ENCODE data around the gene PDE2A. TPM values are rescaled to one million over a fixed set of nuclear protein-coding genes. Genes with fewer than 3 reads are reported as not detected.

The PDE2A gene
- total RNA-seq, 2 experiments from 2014 or later, result 0.40 to 0.48 TPM

DNA sequence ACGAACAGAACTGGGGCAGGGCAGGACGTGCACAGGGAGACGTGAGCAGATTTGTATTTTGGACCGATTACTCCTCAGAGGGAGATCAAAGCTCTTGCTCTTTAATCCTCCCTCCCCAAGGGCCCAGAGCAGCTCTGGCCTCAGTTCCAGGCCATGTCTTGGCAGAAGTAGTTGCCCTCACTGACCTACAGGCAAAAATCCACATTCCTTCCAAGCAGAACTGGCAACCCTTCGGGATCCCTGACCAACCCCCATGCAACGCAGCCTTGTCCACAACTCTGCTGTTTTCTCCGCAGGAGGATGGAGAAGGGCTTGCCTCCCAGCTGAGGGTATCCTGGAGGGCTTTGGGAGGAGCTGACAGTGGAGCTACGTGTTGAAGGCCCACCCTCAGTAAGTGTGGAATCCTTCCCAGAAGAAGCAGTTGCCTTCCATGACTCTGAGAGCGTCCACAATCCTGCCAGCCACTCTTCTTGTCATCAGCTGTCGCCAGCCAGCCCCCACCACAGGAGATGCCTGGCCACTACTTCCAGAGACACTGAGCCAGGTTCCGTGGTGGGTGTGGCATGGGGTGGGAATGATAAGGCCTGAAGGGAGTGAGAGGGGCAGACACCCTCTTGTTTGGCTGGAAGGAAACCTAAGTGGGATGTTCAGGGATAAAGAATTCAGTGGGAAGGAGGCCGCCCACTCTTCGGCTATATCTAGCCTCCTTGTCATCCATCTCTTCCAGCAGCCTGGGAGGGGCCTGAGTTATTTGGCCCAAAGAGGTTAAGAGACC, 68.1 kb downstream of the PDE2A start:
- no peaks in the 10 kb centered on the region for H3K36me3 Mint-ChIP-seq (ENCODE audit: low read depth)
- no peak overlapping the region for H3K4me3 Mint-ChIP-seq
- no peaks in the 10 kb centered on the region for H3K9me3 Mint-ChIP-seq
- H3K27me3 Mint-ChIP-seq, result peaks cover 10% of the 10 kb centered on the region
- ChIA-PET CTCF (interaction anchor here (0.9 to 1.4 kb wide), 3 partner anchors 10 to 33 kb away, joined by 3 to 4 read pairs (median 4); no protein-coding TSS in a partner anchor), POLR2A (no interaction called here)
- H3K27ac Mint-ChIP-seq, result no peak overlapping the region
- no peak for DNase-seq
- H3K4me1 Mint-ChIP-seq, result no peaks in the 10 kb centered on the region

DNA sequence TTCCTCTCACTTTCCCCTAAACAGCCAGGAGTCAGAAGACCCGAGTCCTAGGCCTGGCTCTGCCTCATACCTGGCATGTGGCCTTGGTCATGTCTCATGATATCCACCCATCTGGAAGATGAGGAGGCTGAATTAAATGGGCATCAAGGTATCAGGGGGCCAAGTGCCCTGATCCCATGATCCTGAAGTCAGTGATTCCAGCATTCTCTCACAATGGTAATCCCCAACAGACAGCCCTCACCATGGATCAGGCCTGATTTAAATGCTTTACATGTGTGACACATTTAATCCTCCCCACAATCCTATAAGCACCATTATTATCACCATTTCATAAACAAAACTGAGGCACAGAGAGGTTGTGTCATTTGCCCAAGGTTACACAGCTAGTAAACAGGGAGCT, 70.0 kb downstream of the PDE2A start:
- H3K27me3 Mint-ChIP-seq, result peaks cover 10% of the 10 kb centered on the region
- no peak overlapping the region for H3K4me3 Mint-ChIP-seq
- H3K9me3 Mint-ChIP-seq, result no peaks in the 10 kb centered on the region
- ChIA-PET CTCF (interaction anchor here (1.9 kb wide), 1 partner anchor 18 kb away, joined by 7 read pairs; no protein-coding TSS in a partner anchor), POLR2A (no interaction called here)
- DNase-seq, result no peak
- H3K27ac Mint-ChIP-seq, result no peak overlapping the region
- no peaks in the 10 kb centered on the region for H3K4me1 Mint-ChIP-seq
- no peaks in the 10 kb centered on the region for H3K36me3 Mint-ChIP-seq (ENCODE audit: low read depth)

DNA sequence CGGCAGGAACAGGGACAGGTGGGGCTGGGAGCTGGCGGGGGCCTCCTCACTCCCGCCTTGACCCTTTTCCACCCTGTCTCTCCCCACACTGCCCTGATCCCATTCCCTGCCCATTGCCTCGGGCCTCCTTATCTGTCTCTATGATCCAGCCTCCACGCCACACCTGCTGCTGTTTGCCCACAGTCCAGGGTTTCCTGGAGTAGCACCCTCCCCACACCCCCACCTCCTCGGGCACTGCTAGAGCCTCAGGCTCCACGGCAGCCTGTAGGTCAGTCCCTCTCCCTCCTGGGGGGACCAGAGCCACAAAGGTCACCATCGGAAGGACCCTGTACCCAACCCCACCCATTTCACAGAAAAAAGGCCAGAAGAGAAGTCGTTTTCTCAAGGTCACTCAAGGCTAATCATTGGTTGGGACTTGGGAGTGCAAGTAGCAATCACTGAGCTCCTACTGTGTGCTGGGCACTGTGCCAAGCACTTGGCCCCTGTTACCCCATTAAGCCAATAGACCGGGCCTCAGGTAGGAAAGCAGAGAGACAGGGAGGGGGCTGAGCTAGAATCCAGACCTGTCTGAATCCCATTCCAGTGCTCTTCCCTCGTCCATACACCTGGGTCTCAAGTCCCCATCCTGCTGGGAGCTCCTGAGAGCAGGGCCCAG, 71.8 kb downstream of the PDE2A start:
- POLR2A ChIA-PET, result no interaction called here
- Mint-ChIP-seq H3K27ac (no peak overlapping the region), H3K4me1 (no peaks in the 10 kb centered on the region), H3K9me3 (no peaks in the 10 kb centered on the region), H3K27me3 (peaks cover 5% of the 10 kb centered on the region), H3K4me3 (no peak overlapping the region), H3K36me3 (ENCODE audit: low read depth) (no peaks in the 10 kb centered on the region)
- CTCF ChIA-PET, result interaction anchor here (1.1 to 1.9 kb wide), 2 partner anchors 12 to 16 kb away, joined by 3 to 7 read pairs; no protein-coding TSS in a partner anchor
- DNase-seq, result no peak

DNA sequence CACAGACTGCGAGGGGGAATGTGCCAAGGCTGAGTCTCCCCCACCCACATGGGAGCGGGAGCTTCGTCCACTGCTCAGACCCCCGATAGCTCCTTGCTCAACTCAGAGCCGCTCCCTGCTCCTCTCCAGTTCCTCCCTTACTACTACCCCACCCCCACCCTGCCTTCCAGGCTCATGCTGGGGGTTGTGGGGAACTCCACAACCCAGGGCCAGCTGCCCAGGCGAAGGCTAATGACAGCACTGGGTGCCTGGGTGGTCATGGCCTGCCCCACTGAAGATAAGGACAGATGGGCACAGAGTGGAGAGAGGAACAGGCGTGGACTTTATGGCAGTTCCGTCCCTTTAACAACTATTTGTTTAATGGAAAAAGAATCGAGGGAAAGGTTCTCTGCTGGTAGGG, 73.7 kb downstream of the PDE2A start:
- Mint-ChIP-seq H3K27ac (no peak overlapping the region), H3K4me1 (no peaks in the 10 kb centered on the region), H3K36me3 (ENCODE audit: low read depth) (no peaks in the 10 kb centered on the region), H3K9me3 (no peaks in the 10 kb centered on the region), H3K27me3 (peaks cover 11% of the 10 kb centered on the region), H3K4me3 (no peak overlapping the region)
- DNase-seq, result no peak
- POLR2A ChIA-PET, result no interaction called here
- CTCF ChIA-PET, result interaction anchor here (1.2 to 1.7 kb wide), 2 partner anchors 11 to 14 kb away, joined by 3 to 6 read pairs; no protein-coding TSS in a partner anchor

DNA sequence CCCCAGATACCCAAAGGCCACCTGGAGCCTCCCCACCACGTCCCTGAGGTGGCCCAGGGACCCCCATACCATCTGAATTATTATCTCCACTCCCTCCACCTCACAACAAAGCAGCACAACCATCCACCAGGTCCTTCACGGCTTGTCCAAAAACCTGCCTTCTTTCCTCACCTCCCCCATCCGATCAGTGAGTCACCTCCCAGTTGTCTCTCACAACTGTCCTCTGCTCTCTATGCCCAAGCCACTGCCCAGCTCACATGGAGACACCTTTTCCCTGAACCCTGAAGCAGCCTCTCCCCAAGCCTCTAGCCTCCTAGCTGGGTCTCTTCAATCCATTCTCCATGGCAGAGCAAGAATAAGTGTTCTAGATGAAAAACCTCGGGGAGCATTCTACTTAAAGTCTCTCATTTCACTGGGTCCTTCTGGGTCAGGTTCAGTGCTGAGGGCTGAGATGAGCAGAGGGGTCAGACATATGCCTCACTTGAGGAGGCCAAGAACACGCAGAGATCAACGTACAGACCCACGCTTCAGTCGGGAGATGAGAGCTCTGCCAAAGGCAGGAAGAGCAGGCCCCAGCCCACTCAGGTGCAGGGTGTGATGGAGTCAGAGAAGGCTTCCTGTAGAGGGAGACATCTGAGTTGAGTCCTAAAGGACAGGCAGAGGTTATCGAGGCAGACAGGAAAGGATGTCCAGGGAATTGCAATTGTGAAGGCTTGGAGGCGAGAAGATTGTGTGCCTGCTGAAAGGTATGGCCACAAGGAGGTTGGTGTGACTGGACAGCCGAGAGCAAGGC, 74.7 kb downstream of the PDE2A start:
- Mint-ChIP-seq H3K27me3 (peaks cover 11% of the 10 kb centered on the region), H3K4me1 (no peaks in the 10 kb centered on the region), H3K9me3 (no peaks in the 10 kb centered on the region), H3K4me3 (no peak overlapping the region), H3K27ac (no peak overlapping the region), H3K36me3 (ENCODE audit: low read depth) (no peaks in the 10 kb centered on the region)
- ChIA-PET POLR2A (no interaction called here), CTCF (interaction anchor here (0.6 to 1.7 kb wide), 3 partner anchors 10 to 1542 kb away, joined by 3 to 6 read pairs (median 3); no protein-coding TSS in a partner anchor)
- no peak for DNase-seq

DNA sequence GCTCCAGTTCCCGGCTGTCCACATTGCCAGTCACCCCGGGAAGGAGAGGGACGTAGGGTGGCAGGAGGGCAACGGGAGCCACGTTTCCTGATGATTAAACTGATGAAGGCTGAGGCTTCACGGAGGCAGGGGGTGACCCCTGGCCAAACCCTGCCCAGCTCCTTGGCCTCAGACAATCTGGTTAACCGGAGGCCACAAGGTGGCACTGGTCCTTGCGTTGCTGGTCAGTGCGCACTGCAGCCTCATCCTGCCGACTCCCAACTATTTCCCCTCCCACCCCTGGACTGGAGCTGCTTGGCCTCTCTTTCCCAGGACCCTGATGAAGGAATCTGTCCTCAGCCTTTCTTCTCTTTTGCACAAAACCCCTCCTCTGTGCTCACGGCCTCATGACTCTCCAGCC, 75.3 kb downstream of the PDE2A start:
- ChIA-PET POLR2A (no interaction called here), CTCF (interaction anchor here (1.0 to 1.7 kb wide), 2 partner anchors 9 to 16 kb away, joined by 3 to 6 read pairs; no protein-coding TSS in a partner anchor)
- no peaks in the 10 kb centered on the region for H3K9me3 Mint-ChIP-seq
- H3K4me3 Mint-ChIP-seq, result no peak overlapping the region
- H3K4me1 Mint-ChIP-seq, result no peaks in the 10 kb centered on the region
- no peak overlapping the region for H3K27ac Mint-ChIP-seq
- H3K27me3 Mint-ChIP-seq, result peaks cover 11% of the 10 kb centered on the region
- H3K36me3 Mint-ChIP-seq (ENCODE audit: low read depth), result no peaks in the 10 kb centered on the region
- no peak for DNase-seq

DNA sequence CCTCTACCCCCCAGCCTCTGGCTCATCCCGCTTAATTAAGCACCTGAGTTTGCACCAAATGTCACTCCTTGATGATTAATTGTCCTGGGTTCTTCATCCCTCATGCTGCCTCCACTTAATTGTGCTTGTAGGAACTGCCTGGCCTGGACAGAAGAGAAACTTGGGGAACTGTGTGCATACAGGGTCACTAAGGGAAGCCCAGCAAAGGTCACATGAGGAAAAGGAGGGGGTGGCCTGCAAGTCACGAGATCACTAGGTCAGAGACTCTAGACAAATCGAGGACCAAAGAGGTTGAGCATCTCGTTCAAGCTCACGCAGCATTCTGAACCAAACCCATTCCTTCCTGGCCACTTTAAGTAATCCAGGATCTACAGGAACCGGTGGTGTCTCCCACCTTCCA, 75.8 kb downstream of the PDE2A start:
- DNase-seq, result no peak
- Mint-ChIP-seq H3K27ac (no peak overlapping the region), H3K4me3 (no peak overlapping the region), H3K4me1 (no peaks in the 10 kb centered on the region), H3K27me3 (peaks cover 11% of the 10 kb centered on the region), H3K36me3 (ENCODE audit: low read depth) (no peaks in the 10 kb centered on the region), H3K9me3 (no peaks in the 10 kb centered on the region)
- POLR2A ChIA-PET, result no interaction called here
- CTCF ChIA-PET, result interaction anchor here (1.0 kb wide), 2 partner anchors 16 to 86 kb away, joined by 3 read pairs; no protein-coding TSS in a partner anchor

DNA sequence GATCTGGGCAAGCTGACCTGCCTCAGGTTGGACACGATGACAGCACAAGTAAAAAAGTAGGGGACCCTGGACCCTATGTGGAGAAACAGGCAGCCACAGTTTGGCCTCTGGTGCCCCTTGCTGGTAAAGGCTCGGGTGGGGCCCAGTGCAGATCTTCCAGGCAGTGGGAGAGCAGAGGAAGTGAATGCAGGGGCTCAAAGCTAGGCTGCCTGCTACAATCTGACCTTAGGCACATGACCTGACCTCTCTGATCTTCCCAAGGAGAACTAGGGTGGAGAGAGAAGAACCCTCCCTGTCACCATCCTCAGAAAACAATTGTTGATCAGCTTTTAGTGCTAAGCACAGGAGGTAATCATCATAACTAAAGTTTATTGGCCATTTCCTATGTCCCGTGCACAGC, 76.5 kb downstream of the PDE2A start:
- Mint-ChIP-seq H3K9me3 (no peaks in the 10 kb centered on the region), H3K27ac (no peak overlapping the region), H3K4me3 (no peak overlapping the region), H3K36me3 (ENCODE audit: low read depth) (no peaks in the 10 kb centered on the region), H3K27me3 (peaks cover 16% of the 10 kb centered on the region), H3K4me1 (peaks cover 5% of the 10 kb centered on the region)
- ChIA-PET POLR2A (no interaction called here), CTCF (interaction anchor here (0.6 to 1.0 kb wide), 2 partner anchors 87 to 324 kb away, joined by 3 read pairs; no protein-coding TSS in a partner anchor)
- no peak for DNase-seq

DNA sequence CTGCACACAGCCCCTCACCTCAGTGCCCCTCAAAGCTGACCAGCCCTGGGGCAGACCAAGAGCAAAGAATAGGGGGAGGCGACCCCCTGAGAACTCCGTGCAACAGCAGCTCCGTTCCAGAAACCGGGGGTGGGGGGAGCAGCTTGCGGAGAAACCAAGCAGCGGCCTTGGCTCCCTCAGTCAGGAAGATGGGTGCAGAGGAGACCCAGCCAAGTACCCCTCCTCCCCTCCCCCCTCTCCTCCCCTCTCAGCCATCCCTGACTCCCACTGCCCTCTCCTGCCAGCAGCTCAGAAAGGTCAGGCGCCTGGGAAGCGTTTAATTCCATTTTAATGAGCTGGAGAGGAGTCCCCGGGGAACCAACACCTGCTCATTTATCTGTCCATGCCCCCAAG, 78.9 kb downstream of the PDE2A start:
- Mint-ChIP-seq H3K9me3 (no peaks in the 10 kb centered on the region), H3K4me1 (peaks cover 26% of the 10 kb centered on the region), H3K27ac (no peak overlapping the region), H3K27me3 (peaks cover 37% of the 10 kb centered on the region), H3K36me3 (ENCODE audit: low read depth) (no peaks in the 10 kb centered on the region), H3K4me3 (no peak overlapping the region)
- DNase-seq, result no peak
- ChIA-PET POLR2A (no interaction called here), CTCF (no interaction called here)

DNA sequence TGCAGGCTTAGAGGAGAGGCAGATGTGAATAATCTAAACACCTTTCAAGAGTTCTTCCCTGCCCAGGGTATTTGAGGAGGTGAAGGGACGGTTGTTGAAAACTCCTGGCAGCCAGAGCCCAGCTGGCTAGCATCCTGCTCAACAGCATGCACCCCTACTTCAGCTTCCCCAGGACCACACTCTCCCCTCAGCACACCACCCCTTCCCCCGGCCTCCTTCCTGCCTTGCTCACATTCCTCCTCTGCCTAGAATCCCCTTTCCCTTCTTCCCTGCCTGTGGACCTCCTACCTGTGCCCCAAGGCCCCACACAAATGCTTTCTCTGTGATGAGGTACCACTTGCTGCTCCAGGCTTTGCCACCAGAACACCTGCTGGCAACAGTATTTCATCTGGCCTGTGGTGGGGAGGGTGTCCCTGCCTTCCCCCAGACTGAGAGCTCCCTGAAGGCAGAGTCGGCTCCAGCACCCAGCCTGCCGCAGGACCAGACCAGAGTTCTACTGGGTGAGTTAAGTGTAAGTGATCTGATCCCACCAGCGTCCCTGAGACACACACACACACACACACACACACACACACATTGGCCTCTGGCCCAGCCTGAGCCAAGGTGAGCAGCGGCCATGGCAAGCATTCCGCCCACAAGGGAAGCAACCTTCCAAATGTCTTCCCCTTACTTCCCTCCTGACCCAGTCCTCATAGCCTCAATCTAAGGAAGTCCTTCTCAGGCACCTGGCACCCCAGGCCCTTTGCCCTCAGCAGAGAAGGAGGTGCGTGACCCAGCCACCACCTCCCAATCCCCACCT, 79.5 kb downstream of the PDE2A start:
- H3K27me3 Mint-ChIP-seq, result peaks cover 40% of the 10 kb centered on the region
- no peaks in the 10 kb centered on the region for H3K9me3 Mint-ChIP-seq
- CTCF ChIA-PET, result interaction anchor here (1.0 to 1.1 kb wide), 2 partner anchors 11 to 26 kb away, joined by 3 read pairs; no protein-coding TSS in a partner anchor
- POLR2A ChIA-PET, result no interaction called here
- H3K4me3 Mint-ChIP-seq, result no peak overlapping the region
- H3K36me3 Mint-ChIP-seq (ENCODE audit: low read depth), result no peaks in the 10 kb centered on the region
- H3K27ac Mint-ChIP-seq, result no peak overlapping the region
- peaks cover 29% of the 10 kb centered on the region for H3K4me1 Mint-ChIP-seq
- DNase-seq, result no peak

DNA sequence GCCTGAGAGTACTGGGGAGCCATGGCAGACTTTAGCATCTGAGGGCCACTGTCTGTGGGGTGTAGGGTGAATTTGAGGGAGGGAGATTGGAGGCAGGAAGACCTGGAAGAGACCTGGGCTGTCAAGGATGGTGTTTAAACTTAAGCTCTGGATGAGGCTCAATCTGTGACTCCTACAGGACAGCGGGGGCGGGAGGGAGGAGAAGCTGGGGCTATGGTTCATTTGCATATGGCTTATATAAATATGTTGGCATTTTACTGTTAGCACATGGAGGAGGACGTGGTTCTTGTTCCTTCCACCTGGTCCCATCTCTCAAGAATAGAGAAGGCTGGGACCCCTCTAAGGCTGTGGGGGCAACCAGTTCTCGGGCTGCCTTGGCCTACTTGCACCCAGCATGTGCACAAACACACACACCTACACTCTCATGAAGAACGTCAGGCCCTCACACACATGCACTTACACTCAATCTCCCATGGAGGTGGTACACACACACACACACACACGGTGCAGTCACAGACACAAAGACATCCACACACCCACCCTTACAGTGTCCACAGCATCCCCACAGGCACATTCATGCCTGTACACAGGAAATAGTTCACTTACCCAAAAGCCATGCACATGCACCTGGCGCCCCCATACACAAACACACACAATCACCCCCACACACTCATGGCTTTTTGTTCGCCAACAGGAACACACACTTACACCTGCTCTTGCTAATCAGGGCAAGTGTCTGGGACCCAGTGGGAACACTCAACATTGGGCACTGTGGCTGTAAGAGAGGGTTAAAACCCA, 81.3 kb downstream of the PDE2A start:
- CTCF ChIA-PET, result interaction anchor here (0.5 to 1.5 kb wide), 5 partner anchors 10 to 146 kb away, joined by 3 to 4 read pairs (median 3); no protein-coding TSS in a partner anchor
- H3K27me3 Mint-ChIP-seq, result peaks cover 54% of the 10 kb centered on the region

More for the DNA sequence above, 81.3 kb downstream of the PDE2A start:
- POLR2A ChIA-PET, result no interaction called here
- H3K4me1 Mint-ChIP-seq, result peaks cover 32% of the 10 kb centered on the region
- H3K36me3 Mint-ChIP-seq (ENCODE audit: low read depth), result no peaks in the 10 kb centered on the region
- no peak overlapping the region for H3K4me3 Mint-ChIP-seq
- DNase-seq, result no peak
- H3K27ac Mint-ChIP-seq, result no peak overlapping the region
- no peaks in the 10 kb centered on the region for H3K9me3 Mint-ChIP-seq
